Adrenal gland (tissue), 12 donors: ENCODE measurements around the gene TTLL1. TPM values are rescaled to one million over a fixed set of nuclear protein-coding genes. Genes with fewer than 3 reads are reported as not detected.

ENCODE experiments used
- DNase-seq, 7 donors: peaks; one replicate each; pipeline ENCODE4 v3.0.0-alpha.2; 2019 to 2020
- H3K27ac ChIP-seq, 5 donors: fragments of 200-600 bp; sonication (generic) in 4 of 5; 1 replicate in 3 of 5; 2 replicates in 2 of 5; pipeline versions ENCODE4 v1.5.1 to v1.8.0; 2016 to 2020; ENCODE audit warnings: mild to moderate bottlenecking in 1 of 5
- H3K27me3 ChIP-seq: fragments of 200-600 bp; 2 replicates; pipeline ENCODE4 v1.8.0; 2021
- H3K36me3 ChIP-seq, 2 donors: fragments of 200-600 bp; replicated peaks in 1 of 2; 1 replicate in 1 of 2; 2 replicates in 1 of 2; pipeline versions ENCODE4 v1.5.1 to v1.8.0; 2018 to 2022
- H3K4me1 ChIP-seq, 2 donors: fragments of 200-600 bp; replicated peaks in 1 of 2; 1 replicate in 1 of 2; 2 replicates in 1 of 2; pipeline versions ENCODE4 v1.5.1 to v1.8.0; 2018 to 2021
- H3K4me3 ChIP-seq, 4 donors: fragments of 200-600 bp; sonication (generic) in 3 of 4; one replicate each; pipeline ENCODE4 v1.5.1; 2016 to 2018
- H3K9me3 ChIP-seq, 3 donors: fragments of 200-600 bp; sonication (generic) in 1 of 3; replicated peaks in 1 of 3; 1 replicate in 2 of 3; 2 replicates in 1 of 3; pipeline versions ENCODE4 v1.5.1 to v1.8.0; 2016 to 2021
- POLR2A ChIP-seq, 2 donors: fragments of 450-650 bp; IDR thresholded peaks; one replicate each; pipeline ENCODE4 v1.6.1; 2017; ENCODE audit warnings: antibody characterized with exemption in 2 of 2, mild to moderate bottlenecking in 2 of 2, moderate library complexity in 1 of 2
- WGBS, 4 donors: extraction: QIAGEN DNeasy Blood & Tissue Kit in 2 of 4; methylation state at CpG; one replicate each; pipeline versions ENCODE4 v1.1.5 to v1.1.7; 2013 to 2017; 5-methylcytosine and 5-hydroxymethylcytosine counted together
- intact Hi-C, 2 donors: fragments of 100-400 bp; cut with DNase I; formaldehyde crosslinking; loops; one replicate each; pipeline versions ENCODE4 v1.14.1 to v1.15.0; 2022 to 2023
- polyA plus RNA-seq, 3 donors: library from polyadenylated mRNA; stranded (reverse); fragments of 200-250 nt in 2 of 3; fragments of 350-450 nt in 1 of 3; fragmentation: Illumina TruSeq in 1 of 3; extraction: RNeasy Lipid Tissue Mini Kit (QIAGEN cat#74804) in 1 of 3; gene quantifications; one replicate each; pipeline ENCODE4 v1.2.3, GENCODE V29; 2013 to 2014
- total RNA-seq, 9 donors: library from RNA; depleted of rRNA in 4 of 9; stranded (reverse); fragments of >200 nt in 4 of 9; fragments of 120-200 nt in 1 of 9; fragmentation: NEBNext Ultra II Directional in 1 of 9; extraction: Animal tissue kit (Norgen Biotek cat#: 25700) in 1 of 9; gene quantifications; one replicate each; pipeline versions ENCODE4 v1.1.0 to v1.2.4, GENCODE V29; 2013 to 2023
- TF ChIP-seq, protein P1 (sequence below), 6 experiments: fragments of 450-650 bp in 4 of 6; fragments of 200-600 bp in 2 of 6; sonication (generic) in 1 of 6; IDR thresholded peaks; 1 replicate in 5 of 6; 2 replicates in 1 of 6; pipeline versions ENCODE4 v1.5.1 to v1.8.0; 2016 to 2021; ENCODE audit warnings: antibody characterized with exemption in 6 of 6, mild to moderate bottlenecking in 2 of 6, moderate library complexity in 1 of 6
- donor health status: healthy with polysubstance abuse.
- donor health status: Bipolar disorder and iron deficiency.
- donor health status: DM: yes; HTN: yes; CAD: no.
- donor health status: DM: no; HTN: no; CAD: no.
- donor health status: DM: no; HTN: no; CAD: no.
- donor health status: DM: yes; HTN: yes; CAD: no.

The TTLL1 gene
- total and polyA plus RNA-seq, 12 donors = 5.0 to 14.1 (median 8.3) TPM

GRCh38 chr22:43006016-43006505, 83.1 kb downstream of the TTLL1 start:
- intact Hi-C loops = no loop called here
- H3K4me1 ChIP-seq = peaks cover 65 to 87% of the 10 kb centered on the region in 2 donors
- WGBS, 4 donors = 97 to 100% (median 98%) methylated on average over 5 of the region's 5 CpGs

GRCh38 chr22:43005106-43005505, 84.1 kb downstream of the TTLL1 start:
- H3K36me3 ChIP-seq = no peaks in the 10 kb centered on the region
- no peak for TF ChIP-seq POLR2A (IDR thresholded peaks at IDR 0.05)
- TF ChIP-seq, protein P1, sequence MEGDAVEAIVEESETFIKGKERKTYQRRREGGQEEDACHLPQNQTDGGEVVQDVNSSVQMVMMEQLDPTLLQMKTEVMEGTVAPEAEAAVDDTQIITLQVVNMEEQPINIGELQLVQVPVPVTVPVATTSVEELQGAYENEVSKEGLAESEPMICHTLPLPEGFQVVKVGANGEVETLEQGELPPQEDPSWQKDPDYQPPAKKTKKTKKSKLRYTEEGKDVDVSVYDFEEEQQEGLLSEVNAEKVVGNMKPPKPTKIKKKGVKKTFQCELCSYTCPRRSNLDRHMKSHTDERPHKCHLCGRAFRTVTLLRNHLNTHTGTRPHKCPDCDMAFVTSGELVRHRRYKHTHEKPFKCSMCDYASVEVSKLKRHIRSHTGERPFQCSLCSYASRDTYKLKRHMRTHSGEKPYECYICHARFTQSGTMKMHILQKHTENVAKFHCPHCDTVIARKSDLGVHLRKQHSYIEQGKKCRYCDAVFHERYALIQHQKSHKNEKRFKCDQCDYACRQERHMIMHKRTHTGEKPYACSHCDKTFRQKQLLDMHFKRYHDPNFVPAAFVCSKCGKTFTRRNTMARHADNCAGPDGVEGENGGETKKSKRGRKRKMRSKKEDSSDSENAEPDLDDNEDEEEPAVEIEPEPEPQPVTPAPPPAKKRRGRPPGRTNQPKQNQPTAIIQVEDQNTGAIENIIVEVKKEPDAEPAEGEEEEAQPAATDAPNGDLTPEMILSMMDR (IDR thresholded peaks at IDR 0.05) = no peak
- whole genome bisulfite sequencing, 4 donors = 54 to 70% (median 57%) methylated on average over 2 of the region's 2 CpGs
- no peaks in the 10 kb centered on the region for H3K9me3 ChIP-seq
- peak overlapping the region in 3 of 5 donors; percentile 68 to 83 (median 79) for H3K27ac ChIP-seq
- H3K4me1 ChIP-seq = peaks cover 72 to 87% of the 10 kb centered on the region in 2 donors
- intact Hi-C loops = no loop called here
- no peaks in the 10 kb centered on the region for H3K27me3 ChIP-seq
- H3K4me3 ChIP-seq = no peak overlapping the region
- DNase-seq = no peak

More at GRCh38 chr22:43006016-43006505, 83.1 kb downstream of the TTLL1 start:
- DNase-seq = no peak
- peak overlapping the region in 3 of 5 donors; percentile 45 to 83 (median 79) for H3K27ac ChIP-seq
- H3K36me3 ChIP-seq = no peaks in the 10 kb centered on the region
- H3K4me3 ChIP-seq = no peak overlapping the region
- no peaks in the 10 kb centered on the region for H3K27me3 ChIP-seq
- no peaks in the 10 kb centered on the region for H3K9me3 ChIP-seq
- TF ChIP-seq, protein P1 (IDR thresholded peaks at IDR 0.05) = no peak
- no peak for TF ChIP-seq POLR2A (IDR thresholded peaks at IDR 0.05)

DNA sequence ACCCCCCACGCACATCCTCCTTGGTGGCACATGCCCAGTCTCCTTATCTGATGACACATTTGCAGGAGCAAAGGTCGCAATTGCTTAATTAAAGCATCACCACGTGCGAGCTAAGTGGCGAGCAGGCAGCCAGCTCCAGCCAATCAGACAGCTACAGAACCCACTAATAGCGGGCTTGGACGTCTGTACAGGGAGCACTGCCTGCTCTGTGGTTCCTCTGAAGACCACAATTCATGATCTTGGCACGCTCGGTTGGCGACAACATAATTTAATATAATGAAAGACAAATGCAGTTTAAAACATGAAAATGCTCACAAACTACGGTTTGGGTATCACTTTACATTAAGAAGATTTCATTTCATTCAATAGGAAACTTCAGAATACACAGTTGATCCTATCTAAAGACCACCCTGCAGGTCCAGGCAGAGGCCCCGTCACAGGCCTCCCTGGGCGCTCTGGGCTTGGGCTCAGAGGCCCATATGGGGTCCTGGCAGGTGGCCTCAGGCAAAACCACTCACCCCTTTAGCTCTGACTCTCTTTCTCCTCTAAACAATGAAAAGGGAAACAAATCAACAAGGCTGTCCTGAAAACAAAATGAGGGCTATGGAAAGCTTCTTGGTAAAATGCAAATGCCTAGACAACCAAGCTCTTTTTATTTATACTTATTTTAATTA, 84.7 kb downstream of the TTLL1 start:
- H3K27ac ChIP-seq = peak overlapping the region; percentile 5 to 85 (median 79)
- TF ChIP-seq, protein P1 (IDR thresholded peaks at IDR 0.05) = no peak
- TF ChIP-seq POLR2A (IDR thresholded peaks at IDR 0.05) = no peak
- no peak overlapping the region for H3K4me3 ChIP-seq
- peaks cover 76 to 87% of the 10 kb centered on the region in 2 donors for H3K4me1 ChIP-seq
- no peaks in the 10 kb centered on the region for H3K27me3 ChIP-seq
- H3K9me3 ChIP-seq = no peaks in the 10 kb centered on the region
- intact Hi-C loops = no loop called here
- peak in 1 of 7 donors; percentile 38 for DNase-seq
- no peaks in the 10 kb centered on the region for H3K36me3 ChIP-seq
- 49 to 64% (median 52%) methylated on average over 12 to 13 of the region's 13 CpGs for WGBS, 4 donors

DNA sequence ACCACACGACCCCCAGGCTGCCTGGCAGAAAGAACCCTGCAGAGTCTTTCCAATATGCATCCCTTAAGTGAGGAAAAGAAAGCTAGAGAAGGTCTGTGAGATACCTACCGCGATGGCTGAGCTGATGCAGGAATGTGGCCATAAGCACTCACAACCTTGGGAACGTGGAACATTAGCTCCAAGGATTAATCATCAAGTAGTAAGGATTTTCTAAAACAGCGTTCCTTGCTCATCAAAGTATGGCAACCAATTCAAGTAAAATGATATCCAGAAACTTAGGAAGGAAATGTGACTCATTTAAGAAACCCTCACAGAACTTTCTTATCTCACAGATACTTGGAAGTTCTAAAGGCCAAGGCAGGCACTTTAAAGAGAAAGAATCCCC, 87.0 kb downstream of the TTLL1 start:
- 8 to 20% (median 16%) methylated on average over 5 of the region's 5 CpGs for WGBS, 4 donors
- no peak for DNase-seq
- TF ChIP-seq POLR2A (IDR thresholded peaks at IDR 0.05) = no peak
- TF ChIP-seq, protein P1 (IDR thresholded peaks at IDR 0.05) = no peak
- H3K9me3 ChIP-seq = no peaks in the 10 kb centered on the region
- H3K36me3 ChIP-seq = no peaks in the 10 kb centered on the region
- H3K4me3 ChIP-seq = no peak overlapping the region
- H3K27me3 ChIP-seq = no peaks in the 10 kb centered on the region
- intact Hi-C loops = no loop called here
- peaks cover 74 to 80% of the 10 kb centered on the region in 2 donors for H3K4me1 ChIP-seq
- H3K27ac ChIP-seq = peak overlapping the region; percentile 55 to 85 (median 79)
